OCI-LY7 (cell line): Measurements from ENCODE around the gene SLC35A4. TPM values are rescaled to one million over a fixed set of nuclear protein-coding genes. Genes with fewer than 3 reads are reported as not detected.

Experiments used
- BruUV-seq: library from RNA; stranded (reverse); fragments of 400-500 nt; replicated peaks from 2 replicates; lab custom pipeline; 2021; lab: Mats Ljungman, UMichigan
- CTCF ChIA-PET: fragments of 300-600 bp; sonication (Branson Sonifier 250); formaldehyde crosslinking; loops from one replicate; lab custom pipeline; 2022; ENCODE audit warnings: antibody characterized with exemption; ENCODE audit not compliant: unreplicated experiment; lab: Charles Lee
- POLR2A ChIA-PET: fragments of 300-600 bp; sonication (Branson Sonifier 250); formaldehyde crosslinking; loops from one replicate; lab custom pipeline; 2022; ENCODE audit warnings: antibody characterized with exemption; lab: Charles Lee
- DNase-seq: peaks from one replicate; pipeline ENCODE4 v3.0.0-alpha.2; 2015; ENCODE audit warnings: low spot score
- H2AFZ ChIP-seq: fragments of 200-600 bp; sonication (generic), shearing (Covaris generic); 2 replicates; pipeline ENCODE4 v1.6.1; 2014; ENCODE audit warnings: mild to moderate bottlenecking, antibody characterized with exemption, low read length, moderate library complexity
- H3K27ac ChIP-seq: fragments of 200-600 bp; sonication (generic); 2 replicates; pipeline ENCODE4 v1.5.1; 2014; ENCODE audit warnings: mixed run types, low read depth, mild to moderate bottlenecking, moderate library complexity, low read length, inconsistent platforms; ENCODE audit not compliant: poor library complexity, severe bottlenecking
- H3K36me3 ChIP-seq: fragments of 200-600 bp; sonication (generic); 2 replicates; pipeline ENCODE4 v1.6.1; 2014; ENCODE audit warnings: mild to moderate bottlenecking, antibody characterized with exemption, low read length, moderate library complexity, mixed read lengths; ENCODE audit not compliant: insufficient read depth
- H3K4me1 ChIP-seq: fragments of 200-600 bp; sonication (generic); 2 replicates; pipeline ENCODE4 v1.5.1; 2014; ENCODE audit warnings: mild to moderate bottlenecking, low read length; ENCODE audit not compliant: insufficient read depth, poor library complexity, severe bottlenecking
- H3K4me2 ChIP-seq: fragments of 200-600 bp; sonication (generic); 2 replicates; pipeline ENCODE4 v1.6.1; 2014; ENCODE audit warnings: mild to moderate bottlenecking, low read length
- H3K4me3 ChIP-seq: fragments of 200-600 bp; sonication (generic); 2 replicates; pipeline ENCODE4 v1.5.1; 2014; ENCODE audit warnings: mild to moderate bottlenecking, low read depth, low read length; ENCODE audit not compliant: poor library complexity, severe bottlenecking
- H3K79me2 ChIP-seq: fragments of 200-600 bp; sonication (generic); 2 replicates; pipeline ENCODE4 v1.6.1; 2016; ENCODE audit warnings: low read depth, mild to moderate bottlenecking, low read length, moderate library complexity, mixed read lengths; ENCODE audit not compliant: insufficient read depth
- H3K9me2 ChIP-seq: fragments of 200-600 bp; sonication (generic); 2 replicates; pipeline ENCODE4 v1.6.1; 2016; ENCODE audit warnings: mild to moderate bottlenecking, low read length, mixed read lengths; ENCODE audit not compliant: insufficient read depth
- H3K9me3 ChIP-seq: fragments of 200-600 bp; sonication (generic); 2 replicates; pipeline ENCODE4 v1.6.1; 2014; ENCODE audit warnings: mild to moderate bottlenecking, mixed run types, low read length, mixed read lengths
- H4K20me1 ChIP-seq: fragments of 200-600 bp; sonication (generic); 2 replicates; pipeline ENCODE4 v1.6.1; 2014; ENCODE audit warnings: mild to moderate bottlenecking, antibody characterized with exemption, low read length, moderate library complexity, mixed read lengths; ENCODE audit not compliant: insufficient read depth
- CTCF ChIP-seq: fragments of 200-600 bp; sonication (generic); conservative IDR thresholded peaks from 2 replicates; pipeline ENCODE4 v1.5.1; 2014; ENCODE audit warnings: mild to moderate bottlenecking, antibody characterized with exemption, low read length, moderate library complexity, mixed read lengths
- EZH2phosphoT487 ChIP-seq: fragments of 200-600 bp; sonication (generic); IDR thresholded peaks from 2 replicates; pipeline ENCODE4 v1.6.1; 2018; ENCODE audit warnings: low read depth, borderline replicate concordance, mild to moderate bottlenecking, mixed run types, antibody characterized with exemption, low read length, moderate library complexity, mixed read lengths
- intact Hi-C: fragments of 100-400 bp; cut with micrococcal nuclease; formaldehyde crosslinking; loops from one replicate; pipeline ENCODE4 v1.10.0; 2022; ENCODE audit not compliant: unreplicated experiment
- total RNA-seq, 2 experiments: library from RNA; depleted of rRNA in 1 of 2; stranded (reverse); fragments of >200 nt in 1 of 2; shearing (Covaris generic) in 1 of 2; gene quantifications; 2 replicates each; pipeline ENCODE4 v1.2.3, GENCODE V29; 2014 to 2022

SLC35A4 gene
- total RNA-seq, 2 experiments from 2014 or later = 29.1 to 48.7 TPM

GRCh38 chr5:140570488-140570887, 5.9 kb downstream of the SLC35A4 start:
- no TSS peak for BruUV-seq
- peaks cover 38% of the 10 kb centered on the region for H3K36me3 ChIP-seq
- TF ChIP-seq CTCF (no peak), EZH2phosphoT487 (no peak)
- intact Hi-C loops = no loop called here
- H4K20me1 ChIP-seq = no peaks in the 10 kb centered on the region
- no peak overlapping the region for H3K27ac ChIP-seq
- no peak overlapping the region for H2AFZ ChIP-seq
- H3K4me1 ChIP-seq = peaks cover 11% of the 10 kb centered on the region
- H3K4me2 ChIP-seq = no peak overlapping the region
- ChIA-PET CTCF (no interaction called here), POLR2A (interaction anchor here (0.6 to 1.4 kb wide), 2 partner anchors 15 to 1112 kb away, joined by 3 to 5 read pairs; no protein-coding TSS in a partner anchor)
- H3K9me3 ChIP-seq = no peaks in the 10 kb centered on the region
- H3K4me3 ChIP-seq = no peak overlapping the region
- no peaks in the 10 kb centered on the region for H3K9me2 ChIP-seq
- DNase-seq = no peak
- H3K79me2 ChIP-seq = peaks cover 10% of the 10 kb centered on the region

DNA sequence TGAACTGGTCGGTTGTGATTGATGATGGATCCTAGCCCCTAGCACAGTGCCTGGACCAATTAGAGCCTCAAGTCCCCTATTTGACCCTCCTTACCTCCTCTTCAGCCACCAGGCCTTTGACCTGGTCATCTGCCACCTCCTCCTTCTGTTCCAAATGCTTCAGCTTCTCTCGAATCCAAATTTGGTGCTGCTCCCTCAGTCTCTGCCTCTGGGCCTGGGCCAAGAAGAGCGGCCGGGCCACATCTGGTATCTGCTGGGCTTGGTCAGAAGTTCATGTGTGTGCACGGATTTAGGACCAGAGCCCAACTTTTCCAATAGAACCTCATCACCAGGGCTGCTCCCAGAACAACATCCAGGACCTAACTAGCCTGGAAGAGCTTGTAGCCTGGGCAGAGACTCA, 6.5 kb downstream of the SLC35A4 start:
- intact Hi-C loops = no loop called here
- POLR2A ChIA-PET = interaction anchor here (0.6 kb wide), 1 partner anchor 1113 kb away, joined by 5 read pairs; no protein-coding TSS in a partner anchor
- BruUV-seq = no TSS peak

More for the DNA sequence above, 6.5 kb downstream of the SLC35A4 start:
- Histone ChIP-seq H3K9me2 (no peaks in the 10 kb centered on the region), H3K4me2 (no peak overlapping the region), H4K20me1 (no peaks in the 10 kb centered on the region), H2AFZ (no peak overlapping the region), H3K36me3 (peaks cover 36% of the 10 kb centered on the region), H3K4me1 (peaks cover 5% of the 10 kb centered on the region), H3K27ac (no peak overlapping the region), H3K9me3 (no peaks in the 10 kb centered on the region), H3K4me3 (no peak overlapping the region), H3K79me2 (peaks cover 4% of the 10 kb centered on the region)
- TF ChIP-seq CTCF (no peak), EZH2phosphoT487 (no peak)
- CTCF ChIA-PET = no interaction called here
- DNase-seq = no peak
